DMS153 treated with DMSO at 0.1 percent for 48 hours (cell line): ENCODE results near the gene KCNQ5.
"Not testable (repeated sequence)": the region's sequence is repeated elsewhere in the genome, so short reads cannot be mapped to it uniquely, and the experiment has no call there.

Source experiments
- DNase-seq: peaks from one replicate; lab custom pipeline; 2025; ENCODE audit not compliant: unreplicated experiment; lab: John Stamatoyannopoulos, UW

KCNQ5 gene

GRCh38 chr6:73157870-73158269, 536.0 kb downstream of the KCNQ5 start:
- no peak for DNase-seq

- DNase-seq, result no peak
These were observed 547.2 kb downstream of the KCNQ5 start for GRCh38 chr6:73169111-73169510.

- DNase-seq, result no peak
These were observed 547.8 kb downstream of the KCNQ5 start for GRCh38 chr6:73169633-73170032.

GRCh38 chr6:73174646-73175045, 552.8 kb downstream of the KCNQ5 start:
- no peak for DNase-seq

GRCh38 chr6:73176057-73176456, 554.2 kb downstream of the KCNQ5 start:
- no peak for DNase-seq

GRCh38 chr6:73177221-73177944, 555.5 kb downstream of the KCNQ5 start:
- DNase-seq, result no peak

GRCh38 chr6:73180076-73180738, 558.3 kb downstream of the KCNQ5 start:
- DNase-seq, result no peak

- peak; percentile 77 for DNase-seq
These were observed 559.1 kb downstream of the KCNQ5 start for GRCh38 chr6:73180763-73181619.

- DNase-seq, result no peak
These were observed 560.2 kb downstream of the KCNQ5 start for GRCh38 chr6:73182021-73182607.

- not testable (repeated sequence) for DNase-seq
These were observed 571.4 kb downstream of the KCNQ5 start for GRCh38 chr6:73193302-73193701.

GRCh38 chr6:73194744-73195143, 572.9 kb downstream of the KCNQ5 start:
- no peak for DNase-seq

GRCh38 chr6:73200247-73200646, 578.4 kb downstream of the KCNQ5 start:
- DNase-seq, result no peak

- DNase-seq, result no peak
These were observed 578.9 kb downstream of the KCNQ5 start for GRCh38 chr6:73200735-73201134.

- no peak for DNase-seq
These were observed 581.2 kb downstream of the KCNQ5 start for GRCh38 chr6:73203098-73203497.

- DNase-seq, result no peak
These were observed 582.4 kb downstream of the KCNQ5 start for GRCh38 chr6:73204252-73204651.

GRCh38 chr6:73207221-73207837, 585.5 kb downstream of the KCNQ5 start:
- no peak for DNase-seq

GRCh38 chr6:73209117-73209516, 587.3 kb downstream of the KCNQ5 start:
- no peak for DNase-seq

GRCh38 chr6:73216859-73217258, 595.0 kb downstream of the KCNQ5 start:
- DNase-seq, result no peak

GRCh38 chr6:73225396-73225795, 603.5 kb downstream of the KCNQ5 start, which contains the start of gene KHDC1L:
KHDC1L (minus strand) TSS chr6:73225496; CDS start chr6:73225408, 88 bp downstream.
- DNase-seq, result no peak

GRCh38 chr6:73227606-73228255, 605.9 kb downstream of the KCNQ5 start:
- no peak for DNase-seq
